Cerebellar nuclear complex (tissue), 1 donor: Measurements from ENCODE around the gene IFI30.
"Not testable (repeated sequence)": the region's sequence is repeated elsewhere in the genome, so short reads cannot be mapped to it uniquely, and the experiment has no call there.

Experiments
- DNase-seq, 2 experiments: peaks; one replicate each; lab custom pipeline; 2025; lab: John Stamatoyannopoulos, UW

IFI30 gene

GRCh38 chr19:18203408-18203862, 29.8 kb downstream of the IFI30 start:
- no peak for DNase-seq

DNA sequence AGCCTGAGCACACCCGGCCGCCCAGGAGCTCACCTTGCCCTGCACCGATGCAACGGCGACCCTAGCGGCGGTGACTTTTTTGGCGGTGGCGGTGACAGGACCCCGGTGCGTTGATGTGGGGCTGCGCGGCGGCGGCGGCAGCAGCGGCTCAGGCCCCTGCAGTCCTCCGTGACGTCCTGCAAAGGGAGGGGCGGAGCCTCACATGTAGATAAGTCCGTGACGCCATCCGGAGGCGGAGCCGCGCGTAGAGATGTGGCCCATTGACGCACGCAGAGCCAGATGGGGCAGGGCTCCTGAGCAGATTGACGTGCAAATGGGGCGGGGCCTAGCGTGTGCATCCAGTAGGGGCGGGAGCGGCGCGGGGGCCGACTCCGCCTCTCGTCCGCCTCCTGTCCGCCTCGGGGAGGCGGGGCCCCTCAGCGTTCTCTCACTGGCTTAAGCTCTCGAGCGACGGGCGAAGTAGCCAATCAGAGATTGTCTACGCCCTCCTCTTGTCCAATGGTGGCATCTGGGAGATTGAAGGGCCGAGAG, 30.3 kb downstream of the IFI30 start, which contains the start of gene RAB3A:
Gene RAB3A (minus strand): TSS at position 180 of the 531 bp plus-strand sequence. CDS start 1,302 bp downstream, outside the sequence.
- peak; percentile 100 for DNase-seq

DNA sequence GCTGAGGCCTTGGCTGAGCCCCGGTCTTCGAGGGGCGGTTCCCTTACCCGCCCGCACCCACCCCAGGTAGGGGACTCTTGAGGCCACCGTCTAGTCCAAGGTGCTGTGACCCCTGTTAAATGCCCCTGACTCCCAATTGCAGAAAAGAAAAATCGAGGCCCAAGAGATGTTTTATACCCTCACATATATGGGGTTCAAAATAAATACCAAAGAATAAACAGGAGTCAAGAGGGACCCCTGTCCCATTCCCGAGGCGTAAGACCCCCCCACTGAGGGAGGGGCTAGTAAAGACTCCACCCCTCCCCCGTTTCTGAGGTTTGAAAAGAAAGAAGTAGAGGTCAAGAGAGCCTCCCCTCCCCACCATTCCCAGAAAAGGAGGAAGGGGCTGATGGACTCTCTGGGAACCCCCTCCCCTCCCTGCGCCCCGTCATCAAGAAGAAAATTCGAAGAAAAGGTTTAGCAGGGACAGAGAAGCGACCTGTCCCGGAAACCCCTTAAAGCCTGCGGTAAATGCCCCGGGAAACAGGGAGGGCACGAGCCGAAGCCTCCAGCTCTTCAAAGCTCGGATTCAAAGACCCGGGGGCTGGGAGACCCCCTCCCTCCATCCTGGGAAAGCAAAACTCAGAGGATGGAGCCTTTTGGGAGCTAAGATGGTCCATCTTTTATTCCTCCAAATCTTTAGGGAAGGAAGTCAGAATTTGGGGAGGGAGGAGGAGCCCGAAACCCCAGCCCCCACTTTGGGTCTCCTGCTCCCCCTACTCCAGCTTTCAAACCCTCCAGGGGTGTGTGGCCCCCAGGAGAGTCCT, 31.0 kb downstream of the IFI30 start:
- no peak for DNase-seq

- no peak for DNase-seq
Measured at GRCh38 chr19:18205200-18205892, 31.7 kb downstream of the IFI30 start.

GRCh38 chr19:18206018-18206417, 32.4 kb downstream of the IFI30 start:
- DNase-seq: no peak

DNA sequence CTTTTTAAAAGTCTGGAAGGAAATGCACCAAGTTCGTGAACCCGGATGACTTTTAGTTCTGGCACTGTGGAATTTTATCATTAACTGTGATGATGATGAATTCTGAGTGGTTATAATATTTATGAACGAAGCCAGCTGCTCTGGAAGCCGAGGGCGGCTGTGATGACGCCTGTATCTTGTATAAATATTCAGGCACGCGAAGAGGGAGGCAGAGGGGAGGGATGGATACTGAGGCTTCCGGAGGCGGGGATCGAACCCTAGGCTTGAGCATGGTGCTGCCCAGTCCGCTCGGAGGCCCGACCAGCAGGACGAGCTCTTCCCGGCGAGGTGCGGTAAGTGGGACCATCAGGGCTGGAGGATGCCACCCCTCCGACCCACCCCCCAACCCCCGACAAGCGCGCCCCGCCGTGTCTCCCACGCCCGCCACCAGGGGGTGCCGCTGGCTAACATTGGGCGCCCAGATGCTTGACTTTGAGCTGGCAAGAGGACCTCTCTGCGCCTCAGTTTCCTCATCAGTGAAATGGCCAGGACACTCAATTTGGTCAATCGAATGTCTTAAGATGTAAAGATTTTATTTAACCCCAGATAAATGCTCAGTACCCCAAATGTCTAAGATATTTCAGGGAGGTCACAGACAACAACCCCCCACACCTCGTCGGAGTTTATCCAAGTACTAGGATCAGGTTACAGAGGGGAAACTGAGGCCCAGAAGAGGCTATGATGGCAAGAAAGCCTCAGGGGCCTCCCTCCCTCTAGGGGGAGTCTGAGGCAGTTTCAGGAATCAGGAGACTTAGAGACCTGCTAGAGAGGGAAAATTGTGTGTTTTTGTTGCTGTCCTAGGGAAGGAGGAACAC, 34.7 kb downstream of the IFI30 start:
- no peak for DNase-seq

- DNase-seq: not testable (repeated sequence)
Measured at GRCh38 chr19:18209912-18210311, 36.3 kb downstream of the IFI30 start.

- no peak for DNase-seq
Measured at GRCh38 chr19:18211683-18212082, 38.1 kb downstream of the IFI30 start.

- no peak for DNase-seq
Measured at GRCh38 chr19:18214779-18215433, 41.3 kb downstream of the IFI30 start.

- no peak for DNase-seq
Measured at GRCh38 chr19:18216789-18217188, 43.2 kb downstream of the IFI30 start.

- no peak for DNase-seq
Measured at GRCh38 chr19:18218159-18218558, 44.5 kb downstream of the IFI30 start.

- DNase-seq: no peak
Measured at GRCh38 chr19:18218600-18218999, 45.0 kb downstream of the IFI30 start.

DNA sequence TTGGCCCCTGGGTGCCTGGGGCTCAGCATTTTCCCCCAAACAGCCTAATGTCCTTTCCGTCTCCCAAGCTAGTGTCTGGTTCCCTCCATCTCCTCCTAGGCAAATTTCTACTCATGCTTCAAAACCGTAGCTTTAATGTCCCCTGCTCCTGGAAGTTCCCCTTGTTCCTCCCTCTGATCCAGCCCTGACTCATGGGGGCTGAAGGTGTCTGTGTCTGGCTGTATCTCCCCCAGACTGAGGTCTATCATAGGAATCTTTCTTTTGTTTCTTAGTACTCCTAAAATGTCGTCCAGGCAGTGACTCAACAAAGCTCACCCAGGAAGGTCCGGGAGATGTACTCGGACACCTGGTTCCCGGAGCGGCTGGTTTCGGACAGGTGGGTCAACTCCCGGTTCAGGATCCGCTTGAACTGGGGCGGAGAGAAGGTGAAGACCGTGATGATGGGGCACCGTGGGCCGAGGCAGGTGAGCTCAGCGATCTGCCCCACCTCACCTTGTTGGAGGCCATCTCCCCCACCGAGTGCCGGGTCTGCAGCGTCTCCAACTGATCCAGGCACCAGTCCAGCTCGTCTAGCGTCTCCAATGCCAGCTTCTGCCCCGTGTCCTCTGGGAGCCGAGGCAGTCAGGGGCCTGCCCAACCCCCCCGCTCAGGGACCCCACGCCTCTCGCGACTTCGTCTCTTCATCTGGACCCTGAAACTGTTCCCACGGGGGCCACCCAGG, 46.5 kb downstream of the IFI30 start:
- no peak for DNase-seq

GRCh38 chr19:18220632-18221275, 47.1 kb downstream of the IFI30 start:
- no peak for DNase-seq

GRCh38 chr19:18221815-18222725, 48.5 kb downstream of the IFI30 start:
- DNase-seq: no peak

DNA sequence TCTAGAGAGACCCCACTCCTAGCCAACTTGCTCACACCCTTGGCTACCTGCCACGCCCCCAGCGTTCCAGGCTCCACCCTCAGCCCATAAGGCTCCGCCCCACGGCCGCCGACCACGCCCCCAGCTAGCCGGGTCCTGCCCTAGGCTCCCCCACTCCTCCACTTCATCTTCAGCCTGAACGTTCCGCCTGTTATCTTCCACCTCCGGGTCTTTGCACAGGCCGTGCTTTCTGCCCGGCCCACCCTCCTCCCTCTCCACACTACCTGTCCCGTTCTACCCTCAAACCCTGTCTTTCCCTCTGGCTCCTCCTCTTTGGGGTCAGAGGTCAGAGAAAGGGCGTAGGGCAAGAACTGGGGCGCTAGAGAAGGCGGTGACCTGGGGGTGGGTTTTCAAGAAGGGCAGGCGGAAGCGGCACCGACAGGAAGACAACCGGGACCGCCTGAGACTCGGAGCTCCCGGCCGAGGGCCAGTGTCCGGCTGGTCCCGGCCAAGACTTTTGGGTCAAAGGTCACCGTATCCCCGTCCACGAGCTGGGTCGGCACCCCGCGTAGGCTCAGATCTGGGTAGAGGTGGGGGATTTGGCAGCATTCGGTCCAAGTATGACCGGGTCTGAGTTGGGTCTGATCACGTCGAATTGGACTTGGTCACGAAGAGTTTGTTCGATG, 50.4 kb downstream of the IFI30 start:
- no peak for DNase-seq

DNA sequence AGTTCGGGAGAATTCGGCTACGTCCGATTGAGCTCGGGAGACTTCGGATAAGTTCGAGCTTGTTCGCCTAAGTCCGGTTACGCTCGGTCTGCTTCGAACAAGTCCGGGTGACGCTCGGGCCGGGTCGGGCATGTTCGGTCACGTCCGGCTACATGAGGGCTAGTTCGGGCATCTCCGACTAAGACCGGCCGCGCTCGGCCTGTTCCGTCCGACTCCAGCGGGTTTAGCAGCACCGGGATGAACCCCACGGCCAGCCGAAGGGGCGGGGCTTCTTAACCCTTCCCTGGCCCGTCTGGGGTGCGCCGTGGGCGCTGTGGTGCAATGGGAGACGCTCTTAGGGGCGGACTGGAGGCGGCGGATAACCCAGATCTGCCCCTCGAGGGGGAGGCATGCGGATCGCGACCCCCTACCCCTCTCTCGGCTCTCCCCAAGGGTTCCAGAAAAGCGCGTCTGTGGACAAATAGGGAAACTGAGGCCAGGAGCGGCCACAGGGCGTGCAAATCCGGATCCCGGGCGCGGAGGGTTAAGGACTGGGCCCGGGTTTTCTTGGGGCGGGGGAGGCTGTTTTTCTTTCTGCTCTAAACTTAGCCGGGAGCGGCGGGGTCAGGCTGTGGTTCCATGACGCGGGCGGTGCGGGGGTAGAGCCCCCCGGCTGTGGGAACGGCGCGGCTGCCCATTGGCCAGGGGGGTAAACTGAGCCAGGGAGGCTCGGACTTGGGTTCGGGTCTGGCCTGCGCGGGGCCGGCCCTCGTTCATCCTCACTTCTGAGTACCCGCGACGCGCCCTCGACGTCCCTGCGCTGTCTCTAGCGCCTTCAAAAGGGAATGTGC, 51.1 kb downstream of the IFI30 start:
- peak in 1 of 2 experiments; percentile 36 for DNase-seq

- no peak for DNase-seq
Measured at GRCh38 chr19:18225355-18225701, 51.7 kb downstream of the IFI30 start.
